NCI-H2171 treated with DMSO at 0.1 percent for 48 hours (cell line): ENCODE data around the gene TMEM170B.

Experiments
- DNase-seq: peaks from one replicate; lab custom pipeline; 2025; lab: John Stamatoyannopoulos, UW

The TMEM170B gene

DNA sequence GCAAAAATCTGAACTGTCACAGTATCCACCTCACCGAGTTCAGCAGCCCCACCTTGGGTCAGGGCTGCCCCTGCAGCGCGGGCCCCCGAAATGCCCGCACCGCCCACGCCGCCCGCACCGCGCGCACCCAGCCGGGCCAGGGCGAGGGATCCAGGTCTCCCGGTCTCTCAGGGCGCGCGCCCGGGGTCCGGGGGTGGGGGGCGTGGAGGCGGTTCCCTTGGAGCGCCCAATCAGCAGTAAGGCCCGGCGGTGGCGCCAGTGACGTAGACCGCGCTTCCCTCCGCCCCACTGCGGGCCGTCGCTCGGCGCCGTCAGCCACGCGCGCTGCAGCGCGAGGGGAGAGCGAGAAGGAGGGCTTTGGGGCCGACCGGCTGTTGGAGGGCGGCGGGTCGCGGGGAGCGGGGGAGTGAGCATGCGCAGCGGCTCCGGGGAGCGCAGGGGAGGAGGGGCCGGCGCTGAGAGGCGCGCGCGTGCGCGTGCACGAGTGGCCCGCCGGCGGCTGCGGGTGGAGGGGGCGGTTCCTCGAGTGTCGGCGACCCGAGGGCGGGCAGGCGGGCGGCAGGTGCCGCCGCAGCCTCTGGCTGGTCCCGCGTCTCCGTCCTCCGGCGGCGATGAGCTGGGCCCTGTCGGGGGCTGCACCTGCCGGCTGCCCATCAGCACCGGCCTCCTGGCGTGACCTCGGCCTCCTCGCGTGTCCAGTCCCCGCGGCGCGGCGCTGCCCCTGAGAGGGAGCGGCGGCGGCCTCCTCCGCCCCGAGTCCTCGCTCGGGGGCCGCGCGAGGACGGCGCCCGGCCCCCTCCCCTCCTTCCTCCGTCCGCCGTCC lies at the start of gene TMEM170B:
Gene TMEM170B (plus strand): TSS at position 521 of the 823 bp plus-strand sequence. CDS start 529 bp downstream, outside the sequence.
- peak; percentile 91 for DNase-seq

DNA sequence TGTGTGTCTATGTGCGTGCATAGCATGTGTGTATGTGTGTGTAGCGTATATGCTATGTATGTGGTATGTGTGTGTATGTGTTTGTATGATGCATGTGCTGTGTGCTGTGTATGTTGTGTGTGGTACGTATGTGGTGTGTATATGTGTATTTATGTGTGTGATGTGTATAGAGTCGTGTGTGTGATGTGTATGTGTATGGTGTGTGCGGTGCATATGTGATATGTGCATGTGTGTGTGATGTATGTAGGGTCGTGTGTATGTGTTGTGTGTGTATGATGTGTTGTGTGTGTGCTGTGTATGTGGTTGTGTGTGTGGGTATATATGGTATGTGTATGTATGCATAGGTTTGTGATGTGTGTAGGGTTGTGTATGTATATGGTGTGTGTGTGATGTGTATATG lies 46.6 kb upstream of the TMEM170B start:
- no peak for DNase-seq

GRCh38 chr6:11491596-11492463 lies 45.7 kb upstream of the TMEM170B start:
- no peak for DNase-seq

DNA sequence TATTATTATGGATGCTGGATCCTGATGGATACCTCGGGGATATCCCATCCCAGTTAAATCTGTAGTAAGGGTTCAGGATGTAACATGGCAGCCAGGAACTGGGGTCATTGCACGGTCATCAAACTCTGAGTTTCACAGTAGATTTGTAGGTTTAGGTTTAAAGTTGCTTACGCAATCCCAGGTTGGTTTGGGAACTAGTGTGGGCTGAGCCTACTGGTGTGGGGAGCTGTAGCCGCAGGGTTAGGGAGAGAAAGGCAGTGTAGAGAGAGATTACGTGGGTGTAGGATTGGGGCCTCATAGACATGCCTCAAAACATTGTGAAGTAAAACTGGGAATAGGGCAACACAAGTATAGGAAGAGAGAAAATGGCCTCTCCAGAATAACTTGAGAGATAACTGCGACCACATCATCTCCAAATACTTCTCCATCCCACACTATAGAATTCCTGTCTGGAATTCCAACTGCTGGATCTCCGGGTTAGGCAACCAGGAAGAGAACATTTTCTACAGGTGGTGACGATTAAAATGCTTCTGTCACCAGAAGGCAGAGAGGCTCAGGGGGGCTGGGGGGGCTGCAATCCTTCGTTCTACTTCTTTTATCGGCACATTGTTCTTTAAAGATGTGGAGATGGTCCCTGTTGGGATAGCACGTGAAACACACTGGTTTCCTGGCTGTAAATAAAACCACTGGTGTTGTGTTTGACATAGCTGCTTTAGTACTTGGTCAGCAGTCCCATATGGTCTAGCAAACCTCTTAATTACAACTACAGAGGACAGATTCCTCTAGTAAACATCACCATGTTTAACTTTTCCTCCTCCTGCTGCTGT lies 44.9 kb upstream of the TMEM170B start:
- no peak for DNase-seq

DNA sequence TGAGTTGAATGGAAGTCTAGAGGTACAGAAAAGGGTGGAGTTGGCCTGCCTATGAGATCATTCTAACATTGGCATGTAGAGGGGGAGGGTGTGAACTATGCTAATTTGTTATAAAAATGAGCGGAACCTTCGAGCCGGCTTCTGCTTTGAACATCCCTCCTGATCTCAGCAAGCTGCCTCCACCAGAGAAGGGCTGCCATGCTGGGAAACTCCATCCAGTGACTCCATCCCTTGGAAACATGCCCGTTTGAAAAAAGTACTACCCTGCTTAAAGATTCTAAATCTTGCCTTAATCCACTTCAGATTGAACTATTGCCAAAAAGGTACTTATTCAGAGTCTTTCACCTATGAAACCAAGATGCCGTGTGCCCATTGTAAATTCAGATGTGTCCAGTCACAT lies 43.6 kb upstream of the TMEM170B start:
- DNase-seq = no peak

GRCh38 chr6:11494786-11495564 lies 42.6 kb upstream of the TMEM170B start:
- no peak for DNase-seq

DNA sequence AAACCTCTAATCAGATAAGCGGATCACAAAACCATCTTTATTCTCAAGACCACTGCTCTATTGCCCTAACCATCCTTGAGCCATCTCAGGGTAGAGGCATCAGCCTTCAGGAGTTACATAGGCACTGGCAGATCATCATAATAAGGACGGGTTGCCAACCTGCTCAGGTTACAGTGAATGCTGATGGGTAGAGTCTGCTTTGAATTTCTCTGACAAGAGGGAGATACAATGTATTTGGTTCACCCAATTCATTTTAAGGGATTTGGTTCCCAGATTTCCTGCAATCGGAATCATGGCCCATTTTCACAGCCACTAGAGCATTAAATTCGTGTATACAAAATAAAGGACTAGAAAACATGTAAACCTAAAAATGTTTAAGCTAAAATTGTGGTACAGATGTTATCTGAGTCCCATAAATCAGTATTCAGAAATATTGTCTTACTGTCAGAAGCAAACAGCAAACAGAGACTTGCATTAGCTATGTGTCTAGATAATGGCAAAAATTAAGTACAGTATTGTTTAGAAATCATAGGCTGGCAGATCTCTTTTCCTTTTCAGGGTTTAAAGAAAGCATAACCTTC lies 41.9 kb upstream of the TMEM170B start:
- no peak for DNase-seq

DNA sequence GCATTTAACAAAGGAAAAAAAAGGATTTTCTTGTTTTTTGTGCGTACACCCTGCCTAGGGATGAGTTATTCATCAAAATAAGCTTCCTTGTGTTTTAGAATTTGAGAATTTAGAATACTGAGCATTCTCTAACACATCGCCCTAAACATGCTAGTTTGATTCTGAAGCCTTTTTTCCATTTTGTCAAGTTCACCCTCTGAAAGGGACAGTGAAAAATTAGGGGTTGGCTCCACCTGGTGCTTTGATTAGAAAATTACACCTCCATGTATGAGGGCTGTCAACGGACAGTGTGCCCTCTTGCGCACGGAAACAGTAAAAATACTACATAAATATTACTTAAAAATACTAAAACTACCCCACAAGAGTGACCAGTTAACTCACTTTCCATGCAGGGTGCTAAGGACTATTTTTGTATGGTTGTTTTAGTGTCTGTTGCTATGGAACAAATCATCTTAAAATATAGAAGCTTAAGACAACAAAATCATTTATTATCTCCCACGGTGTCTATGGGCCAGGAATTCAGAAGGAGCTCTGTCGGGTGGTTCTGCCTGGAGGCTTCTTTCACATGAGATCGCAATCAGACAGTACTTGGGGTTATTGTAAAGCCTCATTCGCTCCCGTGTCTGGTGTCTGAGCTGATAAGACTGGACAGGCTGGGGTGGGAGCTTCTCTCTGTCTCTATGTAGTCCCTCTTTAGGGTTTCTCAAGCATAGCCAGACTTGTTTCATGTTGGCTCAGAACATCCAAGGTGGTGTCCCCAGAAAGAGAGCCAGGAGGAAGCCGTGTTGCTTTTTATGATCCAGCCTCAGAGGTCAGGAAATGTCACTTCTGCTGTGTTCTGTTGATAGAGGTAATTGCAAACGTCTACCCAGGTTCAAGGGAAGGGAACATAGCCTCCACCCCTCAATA lies 41.1 kb upstream of the TMEM170B start:
- DNase-seq = peak; percentile 73

DNA sequence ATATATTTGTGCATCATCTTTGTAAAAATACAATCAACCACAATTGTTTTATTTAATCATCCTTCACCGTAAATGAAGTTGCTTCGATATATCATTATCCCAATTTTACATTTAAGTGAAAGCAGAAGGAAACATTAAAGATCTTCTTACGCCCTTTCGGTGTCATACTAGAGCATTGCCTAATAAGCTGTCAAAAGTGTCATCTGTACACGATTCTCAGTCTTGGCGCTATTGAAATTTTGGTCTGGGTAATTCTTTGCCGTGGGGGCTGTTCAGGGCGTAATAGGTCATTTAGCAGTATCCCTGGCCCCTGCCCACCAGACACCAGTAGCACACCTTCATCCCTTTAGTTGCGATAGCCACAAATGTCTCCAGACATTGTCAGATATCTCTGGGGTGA lies 40.4 kb upstream of the TMEM170B start:
- no peak for DNase-seq

DNA sequence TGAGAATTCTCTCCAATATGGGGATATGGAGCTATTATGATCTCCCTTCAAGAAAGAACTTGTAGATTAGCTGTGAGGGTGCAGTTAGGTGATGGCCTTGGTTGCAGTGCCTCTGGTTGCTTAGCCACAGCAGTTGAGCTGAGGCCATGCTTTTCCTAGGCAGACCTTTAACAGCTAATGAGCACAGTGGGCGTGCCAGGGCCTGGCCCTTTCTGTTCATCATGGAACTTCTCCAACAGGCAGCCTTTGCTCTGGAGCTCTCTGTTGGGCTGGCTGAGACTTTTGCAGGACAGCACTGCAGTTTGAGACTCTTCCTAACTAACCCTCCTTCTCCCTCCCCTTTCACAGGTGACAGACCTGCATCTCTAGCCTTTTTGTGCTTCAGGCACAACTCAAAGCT lies 39.7 kb upstream of the TMEM170B start:
- no peak for DNase-seq

GRCh38 chr6:11500008-11500407 lies 37.5 kb upstream of the TMEM170B start:
- no peak for DNase-seq

- no peak for DNase-seq
Observed at GRCh38 chr6:11509471-11509870, 28.1 kb upstream of the TMEM170B start.

DNA sequence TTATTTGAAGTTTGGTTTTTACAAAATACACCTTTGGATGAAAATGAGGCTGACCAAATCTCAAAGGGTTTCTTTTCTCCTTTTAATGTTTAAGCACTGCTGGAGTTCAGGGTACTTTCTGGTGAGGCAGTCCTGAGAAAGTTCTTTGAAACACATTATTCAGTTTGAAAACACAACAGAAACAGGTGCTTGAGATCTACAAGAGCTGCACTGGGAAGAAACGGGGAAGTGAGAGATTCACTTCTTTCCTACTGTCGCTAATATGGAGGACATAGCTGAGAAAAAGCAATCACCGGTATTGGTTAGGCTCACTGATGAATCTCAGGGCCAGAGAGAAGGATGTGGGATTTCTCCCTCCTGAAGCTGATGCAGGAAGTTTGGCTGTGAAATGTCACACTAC lies 22.9 kb upstream of the TMEM170B start:
- DNase-seq = no peak

GRCh38 chr6:11515763-11516162 lies 21.8 kb upstream of the TMEM170B start:
- DNase-seq = no peak

GRCh38 chr6:11522812-11523605 lies 14.5 kb upstream of the TMEM170B start:
- DNase-seq = no peak

- no peak for DNase-seq
Observed at GRCh38 chr6:11525468-11526155, 11.9 kb upstream of the TMEM170B start.

GRCh38 chr6:11526156-11526505 lies 11.4 kb upstream of the TMEM170B start:
- DNase-seq = no peak

DNA sequence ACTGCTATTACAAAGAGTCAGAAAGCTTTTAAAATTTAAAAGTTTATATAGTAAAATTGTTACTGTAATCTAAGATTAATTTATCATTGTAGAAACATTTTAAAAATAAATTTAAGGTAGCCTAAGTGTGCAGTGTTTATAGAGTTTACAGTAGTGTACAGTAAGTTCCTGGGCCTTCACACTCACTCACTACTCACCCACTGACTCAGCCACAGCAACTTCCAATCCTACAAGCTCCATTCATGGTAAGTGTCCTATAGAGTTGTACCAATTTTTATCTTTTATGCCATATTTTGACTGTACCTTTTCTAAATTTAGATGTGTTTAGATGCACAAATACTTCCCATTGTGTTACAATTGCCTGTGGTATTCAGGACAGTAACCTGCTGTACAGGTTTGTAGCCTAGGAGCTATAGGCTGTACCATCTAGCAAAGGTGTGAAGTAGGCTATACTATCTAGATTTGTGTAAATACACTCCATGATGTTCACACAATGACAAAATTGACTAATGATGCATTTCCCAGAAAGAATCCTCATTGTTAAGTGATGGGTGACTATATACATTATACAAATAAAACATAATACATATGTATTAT lies 10.2 kb upstream of the TMEM170B start:
- no peak for DNase-seq
